ENCODE results near the gene KMT5C. TPM values are rescaled to one million over a fixed set of nuclear protein-coding genes. Genes with fewer than 3 reads are reported as not detected.

Gene KMT5C
- total and polyA plus RNA-seq, 2 experiments from 2014 or later = 14.2 to 34.3 TPM

GRCh38 chr19:55391191-55391670 is 51.6 kb downstream of the KMT5C start:
- peak overlapping the region; percentile 15; the same call in 1 of the 2 replicates for H3K27ac ChIP-seq (ENCODE audit: low read depth)
- H3K27me3 ChIP-seq (ENCODE audit: insufficient read depth) = no peaks in the 10 kb centered on the region
- H3K36me3 ChIP-seq (ENCODE audit: insufficient read depth) = peaks cover 11% of the 10 kb centered on the region; the same call in 1 of the 2 replicates
- peaks cover 54% of the 10 kb centered on the region for H3F3A ChIP-seq (replicated peaks; ENCODE audit: low read depth)
- no peaks in the 10 kb centered on the region; the same call in 2 of the 3 replicates for H3K9me3 Mint-ChIP-seq
- H3K4me2 ChIP-seq = no peak overlapping the region
- TF ChIP-seq POLR2AphosphoS5 (IDR thresholded peaks at IDR 0.05; ENCODE audit: low read depth) = no peak; the same call in 1 of the 2 replicates
- no peak for TF ChIP-seq EZH2phosphoT487 (IDR thresholded peaks at IDR 0.05; ENCODE audit: unreplicated experiment)
- no peak for TF ChIP-seq ZNF331 (CRISPR knock-in tag; IDR thresholded peaks at IDR 0.05; ENCODE audit: low read depth)
- no peak for TF ChIP-seq STAT1 (IDR thresholded peaks at IDR 0.05; ENCODE audit: unreplicated experiment)
- TF ChIP-seq NANOG (IDR thresholded peaks at IDR 0.05; ENCODE audit: borderline replicate concordance) = no peak
- TF ChIP-seq CREB1 (CRISPR knock-in tag; IDR thresholded peaks at IDR 0.05; ENCODE audit: low read depth) = no peak
- TF ChIP-seq JUNB (IDR thresholded peaks at IDR 0.05; ENCODE audit: unreplicated experiment) = no peak
- TF ChIP-seq REST (IDR thresholded peaks at IDR 0.05; ENCODE audit: unreplicated experiment) = no peak
- TF ChIP-seq, protein P1, sequence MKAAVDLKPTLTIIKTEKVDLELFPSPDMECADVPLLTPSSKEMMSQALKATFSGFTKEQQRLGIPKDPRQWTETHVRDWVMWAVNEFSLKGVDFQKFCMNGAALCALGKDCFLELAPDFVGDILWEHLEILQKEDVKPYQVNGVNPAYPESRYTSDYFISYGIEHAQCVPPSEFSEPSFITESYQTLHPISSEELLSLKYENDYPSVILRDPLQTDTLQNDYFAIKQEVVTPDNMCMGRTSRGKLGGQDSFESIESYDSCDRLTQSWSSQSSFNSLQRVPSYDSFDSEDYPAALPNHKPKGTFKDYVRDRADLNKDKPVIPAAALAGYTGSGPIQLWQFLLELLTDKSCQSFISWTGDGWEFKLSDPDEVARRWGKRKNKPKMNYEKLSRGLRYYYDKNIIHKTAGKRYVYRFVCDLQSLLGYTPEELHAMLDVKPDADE (IDR thresholded peaks at IDR 0.05) = no peak
- TF ChIP-seq ZNF462 (CRISPR knock-in tag; IDR thresholded peaks at IDR 0.05) = no peak
- no peak for TF ChIP-seq EZH2 (IDR thresholded peaks at IDR 0.05; ENCODE audit: low read depth, unreplicated experiment)
- no peak for TF ChIP-seq ZNF114 (CRISPR knock-in tag; IDR thresholded peaks at IDR 0.05)
- TF ChIP-seq CTCF (conservative IDR thresholded peaks at IDR 0.05; ENCODE audit: low read depth in 2 of 2) = no peak
- H3K4me1 ChIP-seq (ENCODE audit: insufficient read depth) = peaks cover 66% of the 10 kb centered on the region
- H2AFZ ChIP-seq = no peak overlapping the region
- peaks cover 40% of the 10 kb centered on the region for H3K27me3 Mint-ChIP-seq (ENCODE audit: insufficient read depth, low read depth, poor library complexity)
- H3K27ac Mint-ChIP-seq = no peak overlapping the region
- no peak for ATAC-seq
- peaks cover 69% of the 10 kb centered on the region for H3K4me1 Mint-ChIP-seq
- H3K9me2 ChIP-seq (ENCODE audit: insufficient read depth) = no peaks in the 10 kb centered on the region
- H3K4me3 Mint-ChIP-seq = no peak overlapping the region; the same call in 2 of the 3 replicates
- H3K4me3 ChIP-seq = no peak overlapping the region
- H4K20me1 ChIP-seq (replicated peaks; ENCODE audit: insufficient read depth) = peaks cover 38% of the 10 kb centered on the region
- DNase-seq (ENCODE audit: low spot score) = no peak
- peaks cover 48% of the 10 kb centered on the region for H3K36me3 Mint-ChIP-seq (ENCODE audit: low read depth)
- H3K79me2 ChIP-seq (replicated peaks; ENCODE audit: insufficient read depth) = peaks cover 24% of the 10 kb centered on the region

Measured in GM23338 (cell line).